Upper lobe of left lung (tissue), 4 donors: Measurements from ENCODE around the gene ATP5PB.

ENCODE experiments used
- CTCF ChIP-seq, 6 experiments: fragments of 450-650 bp in 4 of 6; fragments of 200-600 bp in 2 of 6; sonication (generic) in 2 of 6; IDR thresholded peaks; one replicate each; pipeline ENCODE4 v1.5.1; 2016 to 2019; ENCODE audit warnings: antibody characterized with exemption in 6 of 6
- EP300 ChIP-seq, 4 donors: sonication (generic); formaldehyde crosslinking; IDR thresholded peaks; one replicate each; pipeline ENCODE4 v1.5.1; 2017; ENCODE audit warnings: antibody characterized with exemption in 4 of 4, control low read depth in 2 of 4
- POLR2A ChIP-seq, 4 donors: fragments of 450-650 bp; IDR thresholded peaks; one replicate each; pipeline ENCODE4 v1.5.1; 2016 to 2017; ENCODE audit warnings: antibody characterized with exemption in 4 of 4, mild to moderate bottlenecking in 2 of 4
- POLR2AphosphoS5 ChIP-seq, 2 donors: sonication (generic); formaldehyde crosslinking; IDR thresholded peaks; one replicate each; pipeline ENCODE4 v1.5.1; 2017; ENCODE audit warnings: antibody characterized with exemption in 2 of 2

- TF ChIP-seq CTCF (IDR thresholded peaks at IDR 0.05) (no peak), POLR2AphosphoS5 (IDR thresholded peaks at IDR 0.05) (no peak), EP300 (IDR thresholded peaks at IDR 0.05) (no peak), POLR2A (IDR thresholded peaks at IDR 0.05) (no peak)
Observed at GRCh38 chr1:111407301-111407700, 42.0 kb upstream of the ATP5PB start.
